Transverse colon (tissue), 4 donors: ENCODE data around the gene SNX5.

ENCODE experiments used
- POLR2A ChIP-seq: fragments of 450-650 bp; IDR thresholded peaks from one replicate; pipeline ENCODE4 v1.6.1; 2016; ENCODE audit warnings: antibody characterized with exemption, mild to moderate bottlenecking, moderate library complexity
- POLR2AphosphoS5 ChIP-seq, 3 donors: sonication (generic); formaldehyde crosslinking; IDR thresholded peaks; one replicate each; pipeline ENCODE4 v1.6.1; 2016; ENCODE audit warnings: antibody characterized with exemption in 3 of 3
- TF ChIP-seq, protein P1 (sequence below), 5 experiments: fragments of 200-600 bp in 3 of 5; fragments of 450-650 bp in 2 of 5; sonication (generic) in 3 of 5; IDR thresholded peaks; 1 replicate in 2 of 5; 2 replicates in 3 of 5; pipeline ENCODE4 v1.5.1; 2016 to 2017; ENCODE audit warnings: antibody characterized with exemption in 5 of 5, inconsistent platforms in 3 of 5, mild to moderate bottlenecking in 2 of 5, moderate library complexity in 1 of 5

DNA sequence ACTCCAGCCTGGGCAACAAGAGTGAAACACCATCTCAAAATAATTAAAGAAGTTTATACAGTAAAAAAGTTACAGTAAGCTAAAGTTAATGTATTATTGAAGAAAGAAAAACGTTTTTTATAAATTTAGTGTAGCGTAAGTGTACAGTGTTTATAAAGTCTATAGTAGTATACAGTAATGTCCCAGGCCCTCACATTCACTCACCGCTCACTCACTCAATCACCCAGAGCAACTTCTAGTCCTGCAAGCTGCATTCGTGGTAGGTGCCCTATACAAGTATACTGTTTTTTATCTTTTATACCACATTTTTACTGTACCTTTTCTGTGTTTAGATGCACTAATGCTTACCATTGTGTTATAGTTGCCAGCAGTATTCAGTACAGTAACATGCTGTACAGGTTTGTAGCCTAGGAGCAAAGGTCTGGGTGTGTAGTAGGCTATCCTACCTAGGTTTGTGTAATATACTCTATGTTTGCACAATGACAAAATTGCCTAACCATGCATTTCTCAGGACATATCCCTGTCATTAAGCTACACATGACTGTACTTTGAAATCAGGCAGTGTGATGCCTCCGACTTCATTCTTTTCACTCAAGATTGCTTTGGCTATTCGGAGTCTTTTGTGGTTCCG, 16.9 kb upstream of the SNX5 start:
- TF ChIP-seq POLR2AphosphoS5 (IDR thresholded peaks at IDR 0.05): peak in 2 of 3 donors; percentile 52 to 64
- TF ChIP-seq, protein P1, sequence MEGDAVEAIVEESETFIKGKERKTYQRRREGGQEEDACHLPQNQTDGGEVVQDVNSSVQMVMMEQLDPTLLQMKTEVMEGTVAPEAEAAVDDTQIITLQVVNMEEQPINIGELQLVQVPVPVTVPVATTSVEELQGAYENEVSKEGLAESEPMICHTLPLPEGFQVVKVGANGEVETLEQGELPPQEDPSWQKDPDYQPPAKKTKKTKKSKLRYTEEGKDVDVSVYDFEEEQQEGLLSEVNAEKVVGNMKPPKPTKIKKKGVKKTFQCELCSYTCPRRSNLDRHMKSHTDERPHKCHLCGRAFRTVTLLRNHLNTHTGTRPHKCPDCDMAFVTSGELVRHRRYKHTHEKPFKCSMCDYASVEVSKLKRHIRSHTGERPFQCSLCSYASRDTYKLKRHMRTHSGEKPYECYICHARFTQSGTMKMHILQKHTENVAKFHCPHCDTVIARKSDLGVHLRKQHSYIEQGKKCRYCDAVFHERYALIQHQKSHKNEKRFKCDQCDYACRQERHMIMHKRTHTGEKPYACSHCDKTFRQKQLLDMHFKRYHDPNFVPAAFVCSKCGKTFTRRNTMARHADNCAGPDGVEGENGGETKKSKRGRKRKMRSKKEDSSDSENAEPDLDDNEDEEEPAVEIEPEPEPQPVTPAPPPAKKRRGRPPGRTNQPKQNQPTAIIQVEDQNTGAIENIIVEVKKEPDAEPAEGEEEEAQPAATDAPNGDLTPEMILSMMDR (IDR thresholded peaks at IDR 0.05): no peak
- TF ChIP-seq POLR2A: no peak
